ENCODE data around the gene CCDC167. TPM values are rescaled to one million over a fixed set of nuclear protein-coding genes. Genes with fewer than 3 reads are reported as not detected.

The CCDC167 gene
- total RNA-seq, 1 experiment from 2014 or later = 71.3 TPM

- Histone ChIP-seq H3K27me3 (no peaks in the 10 kb centered on the region), H3K9me3 (no peaks in the 10 kb centered on the region), H3K36me3 (peaks cover 4% of the 10 kb centered on the region), H3K4me3 (no peak overlapping the region)
- DNase-seq = no peak
Observed at GRCh38 chr6:37486121-37486839, 13.4 kb downstream of the CCDC167 start.

GRCh38 chr6:37485291-37485702, 14.4 kb downstream of the CCDC167 start:
- no peak overlapping the region for H3K4me3 ChIP-seq
- DNase-seq = no peak
- H3K9me3 ChIP-seq = no peaks in the 10 kb centered on the region
- no peaks in the 10 kb centered on the region for H3K27me3 ChIP-seq
- H3K36me3 ChIP-seq = peaks cover 7% of the 10 kb centered on the region

- DNase-seq = no peak
- peaks cover 7% of the 10 kb centered on the region for H3K36me3 ChIP-seq
- H3K27me3 ChIP-seq = no peaks in the 10 kb centered on the region
- no peaks in the 10 kb centered on the region for H3K9me3 ChIP-seq
- no peak overlapping the region for H3K4me3 ChIP-seq
Observed at GRCh38 chr6:37484786-37485170, 14.9 kb downstream of the CCDC167 start.

DNA sequence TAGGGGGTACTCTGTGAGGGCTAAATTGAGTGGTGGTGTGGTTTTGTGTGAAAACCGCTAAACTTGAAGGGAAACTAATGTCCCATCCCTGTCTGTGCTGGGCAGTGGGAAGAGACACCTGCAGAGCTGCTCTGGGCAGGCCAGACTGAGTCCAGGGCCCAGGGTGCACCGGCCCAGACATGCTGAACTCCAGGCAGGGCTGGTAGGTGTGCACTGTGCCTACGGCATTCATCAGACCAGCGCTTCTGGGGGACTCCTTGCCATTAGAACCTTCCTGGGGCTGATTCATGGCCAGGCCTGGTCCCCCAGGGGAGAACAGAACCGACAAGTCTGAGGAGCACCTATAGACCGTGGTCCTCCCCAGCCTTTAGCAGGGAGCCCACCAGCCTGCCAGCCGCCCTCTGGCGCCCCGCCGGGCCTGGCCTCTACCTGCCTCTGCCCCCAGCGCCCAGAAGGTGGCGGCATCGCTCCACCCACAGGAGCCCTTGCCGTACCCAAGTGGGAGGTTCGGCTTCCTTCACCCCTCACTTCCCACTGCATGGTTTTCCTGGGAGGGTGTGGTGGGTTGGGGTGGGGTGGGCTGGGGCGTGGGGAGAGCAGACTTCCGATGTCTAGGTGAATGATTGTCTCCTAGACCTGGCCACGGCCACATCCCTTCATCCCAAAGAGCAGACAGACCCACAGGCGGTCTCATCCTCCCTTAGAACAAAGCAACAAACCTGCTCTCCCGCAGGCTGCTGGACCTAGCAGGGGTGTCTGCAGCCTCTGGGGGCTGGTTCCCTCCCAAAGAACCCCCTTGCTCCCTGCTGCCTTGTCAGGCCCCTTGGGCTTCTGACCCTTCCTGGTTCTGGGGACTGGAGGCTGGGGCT, 15.5 kb downstream of the CCDC167 start:
- Histone ChIP-seq H3K36me3 (peaks cover 7% of the 10 kb centered on the region), H3K9me3 (no peaks in the 10 kb centered on the region)
- DNase-seq = peak; percentile 39

GRCh38 chr6:37483252-37483901, 16.3 kb downstream of the CCDC167 start:
- Histone ChIP-seq H3K9me3 (no peaks in the 10 kb centered on the region), H3K36me3 (peaks cover 7% of the 10 kb centered on the region), H3K27me3 (no peaks in the 10 kb centered on the region), H3K4me3 (no peak overlapping the region)
- no peak for DNase-seq

More for the DNA sequence above, 15.5 kb downstream of the CCDC167 start:
- no peaks in the 10 kb centered on the region for H3K27me3 ChIP-seq
- H3K4me3 ChIP-seq = no peak overlapping the region

GRCh38 chr6:37482606-37483251, 17.0 kb downstream of the CCDC167 start:
- no peak for DNase-seq
- H3K27me3 ChIP-seq = no peaks in the 10 kb centered on the region
- no peak overlapping the region for H3K4me3 ChIP-seq
- H3K36me3 ChIP-seq = peaks cover 7% of the 10 kb centered on the region
- H3K9me3 ChIP-seq = no peaks in the 10 kb centered on the region

DNA sequence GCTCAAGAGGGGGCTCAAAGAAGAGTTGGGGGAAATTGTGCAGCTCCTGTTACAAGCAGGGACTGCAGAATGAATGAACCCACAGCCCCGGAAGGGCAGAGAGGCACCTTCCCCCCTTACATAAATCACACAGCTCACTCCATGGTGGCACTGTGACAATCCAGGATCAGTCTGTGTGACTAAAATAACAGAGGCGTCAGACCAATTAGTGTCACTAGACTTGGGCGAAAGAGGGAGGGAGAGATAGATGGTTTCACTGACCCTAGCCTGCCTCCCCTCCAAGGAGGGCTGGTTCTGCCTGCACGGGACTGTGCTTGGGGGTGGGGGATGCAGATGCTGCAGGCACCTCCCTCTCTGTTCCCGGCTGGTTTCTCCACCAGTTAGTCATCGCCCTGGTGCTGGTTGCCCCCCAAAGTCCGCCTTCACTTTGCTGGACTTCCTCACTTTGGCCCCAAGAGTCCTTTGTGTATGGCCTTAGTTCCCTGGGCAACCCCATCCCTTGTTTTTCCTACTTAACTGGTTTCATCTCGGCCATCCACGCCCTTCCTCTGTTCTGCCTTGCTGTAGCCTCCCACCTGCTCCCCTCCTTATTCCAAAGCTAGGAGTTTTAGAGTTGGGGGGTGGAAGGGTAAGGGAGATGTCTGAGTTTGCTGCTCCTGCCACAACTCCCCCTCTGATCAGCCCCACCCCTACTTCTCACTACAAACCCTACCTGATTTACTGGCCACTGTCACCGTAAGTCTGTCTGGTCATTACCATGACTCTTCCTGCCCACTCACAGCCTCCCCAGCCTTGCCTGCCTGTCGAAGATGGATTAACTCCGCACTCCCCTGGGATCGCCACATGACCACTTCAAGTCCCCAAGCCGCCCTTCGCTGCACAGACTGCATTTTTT, 17.7 kb downstream of the CCDC167 start:
- H3K9me3 ChIP-seq = no peaks in the 10 kb centered on the region
- H3K36me3 ChIP-seq = peaks cover 7% of the 10 kb centered on the region
- H3K4me3 ChIP-seq = no peak overlapping the region
- DNase-seq = no peak
- H3K27me3 ChIP-seq = no peaks in the 10 kb centered on the region

GRCh38 chr6:37480951-37481534, 18.6 kb downstream of the CCDC167 start:
- DNase-seq = no peak
- Histone ChIP-seq H3K36me3 (peaks cover 7% of the 10 kb centered on the region), H3K4me3 (no peak overlapping the region), H3K27me3 (no peaks in the 10 kb centered on the region), H3K9me3 (no peaks in the 10 kb centered on the region)

DNA sequence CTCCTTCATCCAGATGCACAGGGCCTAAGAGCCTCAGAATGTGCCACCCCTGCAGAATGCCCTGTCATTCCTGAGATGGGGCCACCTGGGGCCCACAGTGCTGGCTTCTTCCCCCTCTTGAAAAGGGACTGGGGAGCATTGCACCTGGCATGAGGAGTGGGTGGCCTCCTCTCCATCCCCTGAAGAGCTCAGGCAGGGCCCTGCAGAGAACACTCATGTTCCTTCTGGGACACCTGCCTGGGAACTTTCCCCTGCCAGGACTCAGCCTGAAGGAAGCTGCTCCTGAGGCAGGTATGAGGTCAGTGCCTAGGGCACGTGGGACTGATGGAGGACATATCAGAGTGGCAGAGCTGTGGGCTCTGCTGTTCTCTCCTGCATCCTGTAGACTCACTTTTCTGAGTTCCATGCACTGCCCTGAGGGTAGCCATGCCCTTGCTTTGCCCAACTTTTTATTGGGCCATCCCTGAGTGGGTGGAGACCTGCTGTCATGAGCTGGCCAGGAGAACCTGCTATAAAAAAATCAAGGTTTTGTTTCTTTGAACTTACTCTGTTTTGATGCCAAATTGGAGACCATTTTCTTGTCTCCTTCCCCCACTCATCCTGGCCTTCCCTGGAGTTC, 19.5 kb downstream of the CCDC167 start:
- no peak for DNase-seq
- no peak overlapping the region for H3K4me3 ChIP-seq
- no peaks in the 10 kb centered on the region for H3K9me3 ChIP-seq
- H3K36me3 ChIP-seq = peaks cover 13% of the 10 kb centered on the region
- no peaks in the 10 kb centered on the region for H3K27me3 ChIP-seq

- Histone ChIP-seq H3K27me3 (no peaks in the 10 kb centered on the region), H3K4me3 (no peak overlapping the region), H3K9me3 (no peaks in the 10 kb centered on the region), H3K36me3 (peaks cover 15% of the 10 kb centered on the region)
- no peak for DNase-seq
Observed at GRCh38 chr6:37479266-37479854, 20.3 kb downstream of the CCDC167 start.

DNA sequence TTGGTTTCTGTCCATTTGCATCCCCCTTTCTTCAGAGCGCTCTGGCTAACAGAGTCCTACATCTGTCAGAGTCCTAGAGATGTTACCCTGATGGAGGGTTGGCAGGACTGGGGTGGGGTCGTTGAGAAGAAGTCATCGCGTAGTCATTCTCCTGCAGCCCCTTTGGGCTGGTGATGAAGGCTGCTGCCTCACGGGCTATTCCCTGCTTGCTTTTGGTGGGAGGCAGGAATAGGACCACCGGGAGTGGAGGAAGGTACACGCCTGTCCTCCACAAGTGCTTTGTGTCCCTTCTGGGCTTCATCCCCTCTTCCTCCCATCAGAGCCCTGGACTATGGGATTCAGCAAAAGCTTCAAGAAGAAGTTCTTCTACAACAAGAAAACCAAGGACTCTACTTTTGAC, 20.9 kb downstream of the CCDC167 start:
- no peak for DNase-seq
- no peaks in the 10 kb centered on the region for H3K27me3 ChIP-seq
- no peak overlapping the region for H3K4me3 ChIP-seq
- H3K9me3 ChIP-seq = no peaks in the 10 kb centered on the region
- peaks cover 13% of the 10 kb centered on the region for H3K36me3 ChIP-seq

DNA sequence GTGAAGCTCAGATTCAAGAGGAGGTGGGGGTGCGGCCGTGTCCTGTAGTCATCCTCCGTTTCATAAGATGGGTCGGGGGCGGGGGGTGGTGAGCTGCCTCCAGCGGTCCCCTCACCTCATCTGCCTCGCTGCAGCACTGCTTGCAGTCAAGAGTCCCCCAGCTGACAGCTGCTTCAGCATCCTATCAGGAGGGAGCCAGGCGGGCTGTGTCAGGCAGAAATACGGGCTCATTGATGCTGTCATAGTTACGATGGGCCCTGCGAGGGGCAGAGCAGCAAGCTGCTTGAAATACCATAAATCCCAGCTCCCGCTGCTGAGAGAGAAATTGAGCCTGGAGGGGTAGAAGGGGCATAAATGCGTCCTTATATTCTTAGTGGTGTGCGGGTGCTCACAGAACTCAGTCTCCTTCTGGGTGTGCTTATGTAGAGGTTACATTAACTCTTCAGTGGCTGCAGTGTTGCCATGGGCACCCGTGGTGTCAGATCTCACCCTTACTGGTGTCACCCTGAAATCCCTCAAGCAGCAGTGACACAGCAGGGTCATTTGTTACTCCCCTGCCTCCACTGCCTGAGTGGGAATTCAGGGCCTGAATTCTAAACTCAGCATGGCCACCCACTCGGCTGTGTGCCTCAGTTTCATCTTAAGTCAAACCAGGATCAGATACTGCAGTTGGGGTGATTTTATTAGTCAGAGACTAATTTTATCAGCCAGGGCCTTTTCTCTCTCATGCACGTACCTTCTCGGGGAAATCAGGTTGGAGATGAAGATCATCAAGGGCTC, 21.8 kb downstream of the CCDC167 start:
- Histone ChIP-seq H3K9me3 (no peaks in the 10 kb centered on the region), H3K36me3 (peaks cover 12% of the 10 kb centered on the region), H3K4me3 (no peak overlapping the region), H3K27me3 (no peaks in the 10 kb centered on the region)
- DNase-seq = no peak

DNA sequence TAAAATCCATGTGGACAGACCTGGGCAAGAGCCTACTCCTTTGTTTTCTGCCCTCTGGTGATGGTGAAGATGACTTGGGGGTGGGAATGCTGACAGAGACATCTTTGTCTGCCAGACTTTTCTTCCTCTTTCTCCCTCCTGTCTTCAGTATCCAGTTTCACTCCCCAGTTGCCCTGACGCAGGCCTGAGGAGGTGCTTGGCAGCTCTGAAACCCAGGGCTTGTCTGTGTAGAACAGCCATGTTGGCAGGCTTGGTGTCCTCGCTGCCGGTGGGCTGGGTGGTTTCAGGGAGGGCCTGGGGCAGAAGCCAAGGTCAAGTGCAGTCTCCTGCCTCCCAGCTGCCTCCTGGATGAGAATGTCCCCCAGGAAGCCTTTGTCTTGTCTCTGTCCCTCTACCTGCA, 22.5 kb downstream of the CCDC167 start:
- Histone ChIP-seq H3K4me3 (no peak overlapping the region), H3K9me3 (no peaks in the 10 kb centered on the region), H3K27me3 (no peaks in the 10 kb centered on the region), H3K36me3 (peaks cover 18% of the 10 kb centered on the region)
- DNase-seq = no peak

GRCh38 chr6:37474316-37474715, 25.4 kb downstream of the CCDC167 start:
- no peak overlapping the region for H3K4me3 ChIP-seq
- H3K27me3 ChIP-seq = no peaks in the 10 kb centered on the region
- H3K36me3 ChIP-seq = peaks cover 23% of the 10 kb centered on the region
- H3K9me3 ChIP-seq = no peaks in the 10 kb centered on the region
- DNase-seq = no peak

Data from MG63 (cell line).